PC-3 (cell line): ENCODE measurements around the gene KRTAP12-2. TPM values are rescaled to one million over a fixed set of nuclear protein-coding genes. Genes with fewer than 3 reads are reported as not detected.

Experiments used
- ATAC-seq: fragments of 200-7000 bp; cut with Tn5 transposase; 2 replicates; pipeline ENCODE4 v1.9.1; 2020; ENCODE audit warnings: mild to moderate bottlenecking, moderate library complexity
- BruUV-seq: library from RNA; stranded (reverse); fragments of 400-500 nt; replicated peaks from 2 replicates; lab custom pipeline; 2021; lab: Mats Ljungman, UMichigan
- CTCF ChIA-PET: fragments of 300-600 bp; sonication (Branson Sonifier 250); formaldehyde crosslinking; loops from one replicate; lab custom pipeline; 2022; ENCODE audit warnings: antibody characterized with exemption; lab: Charles Lee
- POLR2A ChIA-PET: fragments of 300-600 bp; sonication (Branson Sonifier 250); formaldehyde crosslinking; loops from one replicate; lab custom pipeline; 2022; ENCODE audit warnings: antibody characterized with exemption; ENCODE audit not compliant: unreplicated experiment; lab: Charles Lee
- DNase-seq: peaks from one replicate; pipeline ENCODE4 v3.0.0-alpha.2; 2015
- H2AFZ ChIP-seq: fragments of 300-600 bp; sonication (generic); 2 replicates; pipeline ENCODE4 v1.6.0; 2016; ENCODE audit warnings: antibody characterized with exemption, low read length
- H3F3A ChIP-seq: fragments of 300-600 bp; sonication (generic); one replicate; pipeline ENCODE4 v1.6.0; 2017; ENCODE audit warnings: antibody characterized with exemption, low read length, control low read depth, mild to moderate bottlenecking; ENCODE audit not compliant: unreplicated experiment
- H3K27ac ChIP-seq: fragments of 300-600 bp; sonication (generic); 2 replicates; pipeline ENCODE4 v1.5.1; 2016; ENCODE audit warnings: mild to moderate bottlenecking, low read length
- H3K27me3 ChIP-seq: fragments of 300-600 bp; sonication (generic); 2 replicates; pipeline ENCODE4 v1.6.1; 2016; ENCODE audit warnings: low read length, mixed read lengths
- H3K36me3 ChIP-seq: fragments of 300-600 bp; sonication (generic); 2 replicates; pipeline ENCODE4 v1.6.1; 2016; ENCODE audit warnings: low read depth, mixed run types, low read length, mixed read lengths
- H3K4me1 ChIP-seq: fragments of 300-600 bp; sonication (generic); 2 replicates; pipeline ENCODE4 v1.5.1; 2016; ENCODE audit warnings: low read length; ENCODE audit not compliant: insufficient read depth
- H3K4me2 ChIP-seq: fragments of 300-600 bp; sonication (generic); 2 replicates; pipeline ENCODE4 v1.6.0; 2016; ENCODE audit warnings: low read length
- H3K4me3 ChIP-seq: fragments of 300-600 bp; sonication (generic); 2 replicates; pipeline ENCODE4 v1.5.1; 2016; ENCODE audit warnings: mild to moderate bottlenecking, low read length, mixed read lengths
- H3K79me2 ChIP-seq: fragments of 300-600 bp; sonication (generic); 2 replicates; pipeline ENCODE4 v1.6.1; 2017; ENCODE audit warnings: low read length, mixed read lengths
- H3K9ac ChIP-seq: fragments of 300-600 bp; sonication (generic); 2 replicates; pipeline ENCODE4 v1.6.0; 2016; ENCODE audit warnings: mild to moderate bottlenecking, low read length
- H3K9me2 ChIP-seq: fragments of 300-600 bp; sonication (generic); replicated peaks from 2 replicates; pipeline ENCODE4 v1.6.1; 2016; ENCODE audit warnings: mixed run types, low read length, mixed read lengths
- H3K9me3 ChIP-seq: fragments of 300-600 bp; sonication (generic); 2 replicates; pipeline ENCODE4 v1.6.1; 2016; ENCODE audit warnings: low read length, mixed read lengths
- H4K20me1 ChIP-seq: fragments of 300-600 bp; sonication (generic); 2 replicates; pipeline ENCODE4 v1.6.1; 2016; ENCODE audit warnings: low read length, mixed read lengths
- EZH2 ChIP-seq: fragments of 300-600 bp; sonication (generic); IDR thresholded peaks from one replicate; pipeline ENCODE4 v1.6.1; 2017; ENCODE audit warnings: antibody characterized with exemption, mild to moderate bottlenecking, low read length; ENCODE audit not compliant: unreplicated experiment
- EZH2phosphoT487 ChIP-seq: fragments of 300-600 bp; sonication (generic); IDR thresholded peaks from 2 replicates; pipeline ENCODE4 v1.6.1; 2018; ENCODE audit warnings: mild to moderate bottlenecking, antibody characterized with exemption, low read length, borderline replicate concordance
- intact Hi-C: fragments of 100-400 bp; cut with micrococcal nuclease; formaldehyde crosslinking; loops from 2 replicates; pipeline ENCODE4 v1.9.0; 2023
- total RNA-seq: library from RNA; depleted of rRNA; stranded (reverse); fragments of >200 nt; gene quantifications from 2 replicates; pipeline ENCODE4 v1.2.3, GENCODE V29; 2014
- TF ChIP-seq, protein P1 (sequence below): fragments of 300-600 bp; sonication (generic); conservative IDR thresholded peaks from 2 replicates; pipeline ENCODE4 v1.5.1; 2017; ENCODE audit warnings: antibody characterized with exemption, low read depth, mild to moderate bottlenecking, low read length

Gene KRTAP12-2
- total RNA-seq, 1 experiment from 2014 or later = not detected

DNA sequence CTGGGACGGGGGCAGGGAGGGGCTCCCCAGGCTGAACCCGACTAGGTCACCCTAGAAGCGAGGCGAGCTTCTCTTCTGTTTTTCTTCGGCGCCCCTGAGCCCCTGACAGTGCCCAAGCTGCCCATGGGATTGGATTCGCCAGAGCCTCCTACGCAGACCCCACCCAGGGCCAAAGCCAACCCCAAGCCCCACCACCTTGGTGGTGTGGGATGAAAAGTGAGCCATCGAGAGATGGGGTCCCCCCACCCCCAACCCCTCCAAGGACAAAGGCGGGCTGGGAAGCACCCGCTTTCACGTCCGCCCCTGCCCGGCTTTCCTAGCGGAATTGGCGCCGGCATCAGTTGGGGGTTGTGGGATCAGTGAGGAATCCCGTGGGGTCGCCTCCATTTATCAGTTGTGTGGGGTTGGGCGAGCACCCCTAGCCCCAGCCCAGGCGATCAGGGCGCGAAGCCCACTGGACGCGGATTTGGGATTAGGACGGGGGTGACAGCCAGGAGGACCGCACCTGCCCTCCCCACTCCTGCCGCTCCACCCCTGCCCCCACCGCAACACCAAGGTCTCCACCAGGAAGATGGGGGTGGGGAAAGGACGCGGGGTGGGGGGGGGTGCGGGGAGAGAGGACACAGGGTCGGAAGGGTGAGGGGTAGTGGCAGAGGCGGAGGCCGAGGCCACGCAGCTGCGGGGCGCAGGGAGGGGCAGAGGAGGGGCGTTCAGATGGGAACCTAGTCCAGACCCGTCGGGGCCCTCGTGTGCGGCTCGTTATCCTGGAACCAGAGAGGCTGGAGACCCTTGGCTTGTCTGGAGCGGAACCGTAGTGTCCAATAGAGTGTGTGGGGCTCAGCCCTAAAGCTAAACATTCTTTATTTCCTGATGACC is 40.2 kb upstream of the KRTAP12-2 start:
- no TSS peak for BruUV-seq
- intact Hi-C loops = no loop called here
- Histone ChIP-seq H3K4me3 (no peak overlapping the region), H3F3A (no peaks in the 10 kb centered on the region), H3K9me2 (no peaks in the 10 kb centered on the region), H2AFZ (no peak overlapping the region), H3K27me3 (peaks cover 11% of the 10 kb centered on the region; the same call in 1 of the 2 replicates), H3K4me2 (no peak overlapping the region), H3K36me3 (no peaks in the 10 kb centered on the region), H3K9me3 (no peaks in the 10 kb centered on the region), H3K4me1 (peaks cover 12% of the 10 kb centered on the region; the same call in 1 of the 2 replicates), H3K27ac (no peak overlapping the region), H4K20me1 (no peaks in the 10 kb centered on the region), H3K9ac (no peak overlapping the region), H3K79me2 (no peaks in the 10 kb centered on the region)
- ATAC-seq (no peak), DNase-seq (no peak)
- TF ChIP-seq, protein P1, sequence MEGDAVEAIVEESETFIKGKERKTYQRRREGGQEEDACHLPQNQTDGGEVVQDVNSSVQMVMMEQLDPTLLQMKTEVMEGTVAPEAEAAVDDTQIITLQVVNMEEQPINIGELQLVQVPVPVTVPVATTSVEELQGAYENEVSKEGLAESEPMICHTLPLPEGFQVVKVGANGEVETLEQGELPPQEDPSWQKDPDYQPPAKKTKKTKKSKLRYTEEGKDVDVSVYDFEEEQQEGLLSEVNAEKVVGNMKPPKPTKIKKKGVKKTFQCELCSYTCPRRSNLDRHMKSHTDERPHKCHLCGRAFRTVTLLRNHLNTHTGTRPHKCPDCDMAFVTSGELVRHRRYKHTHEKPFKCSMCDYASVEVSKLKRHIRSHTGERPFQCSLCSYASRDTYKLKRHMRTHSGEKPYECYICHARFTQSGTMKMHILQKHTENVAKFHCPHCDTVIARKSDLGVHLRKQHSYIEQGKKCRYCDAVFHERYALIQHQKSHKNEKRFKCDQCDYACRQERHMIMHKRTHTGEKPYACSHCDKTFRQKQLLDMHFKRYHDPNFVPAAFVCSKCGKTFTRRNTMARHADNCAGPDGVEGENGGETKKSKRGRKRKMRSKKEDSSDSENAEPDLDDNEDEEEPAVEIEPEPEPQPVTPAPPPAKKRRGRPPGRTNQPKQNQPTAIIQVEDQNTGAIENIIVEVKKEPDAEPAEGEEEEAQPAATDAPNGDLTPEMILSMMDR = no peak
- TF ChIP-seq EZH2 (no peak), EZH2phosphoT487 (no peak)
- ChIA-PET CTCF (interaction anchor here (0.6 kb wide), 2 partner anchors 214 to 586 kb away, joined by 10 to 12 read pairs; no protein-coding TSS in a partner anchor), POLR2A (no interaction called here)

DNA sequence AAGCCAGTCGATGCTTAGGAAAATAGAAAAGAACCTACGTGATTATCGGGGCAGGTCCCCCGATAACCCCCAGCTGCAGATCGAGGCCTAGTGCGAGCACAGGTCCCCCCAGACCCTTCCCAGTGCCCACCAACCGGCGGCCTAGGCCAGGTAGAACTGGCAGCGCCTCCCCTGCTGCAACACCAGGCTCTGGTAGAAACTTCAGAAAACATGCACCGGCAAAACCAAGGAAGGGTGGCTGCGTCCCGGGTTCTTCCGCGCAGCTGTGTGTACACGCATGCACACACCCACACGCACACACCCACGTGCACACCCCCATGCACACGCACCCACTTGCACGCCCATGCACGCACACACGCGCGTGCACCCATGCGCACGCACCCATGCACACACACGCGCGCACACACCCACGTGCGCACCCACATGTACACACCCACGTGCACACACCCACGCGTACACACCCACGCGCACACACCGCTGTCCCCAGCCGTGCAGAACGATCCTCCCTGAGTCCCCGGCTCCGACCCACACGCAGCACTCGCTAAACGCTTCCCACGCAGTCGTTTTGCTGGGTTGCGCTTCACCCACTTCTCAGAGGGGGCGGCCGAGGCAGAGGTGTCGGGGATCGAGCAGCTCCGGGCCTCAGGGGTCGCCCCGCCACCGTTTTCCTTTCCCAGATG is 39.4 kb upstream of the KRTAP12-2 start:
- Histone ChIP-seq H3K9me3 (no peaks in the 10 kb centered on the region), H4K20me1 (no peaks in the 10 kb centered on the region), H3K9me2 (no peaks in the 10 kb centered on the region), H3K4me3 (no peak overlapping the region), H3K79me2 (no peaks in the 10 kb centered on the region), H3K27ac (no peak overlapping the region), H3K36me3 (no peaks in the 10 kb centered on the region), H3K27me3 (peaks cover 5% of the 10 kb centered on the region; the same call in 1 of the 2 replicates), H2AFZ (no peak overlapping the region), H3K4me1 (peaks cover 12% of the 10 kb centered on the region; the same call in 1 of the 2 replicates), H3K4me2 (no peak overlapping the region), H3K9ac (no peak overlapping the region), H3F3A (no peaks in the 10 kb centered on the region)
- ATAC-seq = no peak
- TF ChIP-seq EZH2phosphoT487 = no peak
- TF ChIP-seq, protein P1 = no peak
- TF ChIP-seq EZH2 = no peak
- intact Hi-C loops = no loop called here
- ChIA-PET POLR2A (no interaction called here), CTCF (no interaction called here)
- BruUV-seq = no TSS peak
- no peak for DNase-seq
